Measurements from ENCODE around the gene SHROOM4. TPM values are rescaled to one million over a fixed set of nuclear protein-coding genes. Genes with fewer than 3 reads are reported as not detected.
A peak's percentile ranks its signal among the peaks of the same experiment; 100 is the strongest.

SHROOM4 gene
- total RNA-seq, 1 donor from 2014 or later = 47.0 TPM

DNA sequence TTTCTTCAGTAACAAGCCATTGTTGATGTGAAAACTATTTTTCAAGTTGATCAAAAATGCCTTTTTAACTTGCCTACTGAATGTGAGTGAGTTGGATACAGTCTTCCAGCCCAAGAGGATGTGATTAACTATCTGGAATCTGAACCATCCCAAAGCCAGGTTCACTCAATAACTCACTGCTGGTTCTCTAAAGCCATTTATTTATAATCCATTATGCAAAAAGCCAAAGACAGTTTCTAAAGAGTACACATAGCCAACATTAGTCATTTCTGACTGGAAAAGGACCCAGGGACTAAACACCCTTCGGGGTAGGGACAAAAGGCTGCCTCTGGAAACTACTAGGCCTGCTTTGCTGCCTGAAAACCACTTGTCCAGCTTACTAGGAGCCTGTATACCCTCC, 109.6 kb downstream of the SHROOM4 start:
- DNase-seq = no peak

DNA sequence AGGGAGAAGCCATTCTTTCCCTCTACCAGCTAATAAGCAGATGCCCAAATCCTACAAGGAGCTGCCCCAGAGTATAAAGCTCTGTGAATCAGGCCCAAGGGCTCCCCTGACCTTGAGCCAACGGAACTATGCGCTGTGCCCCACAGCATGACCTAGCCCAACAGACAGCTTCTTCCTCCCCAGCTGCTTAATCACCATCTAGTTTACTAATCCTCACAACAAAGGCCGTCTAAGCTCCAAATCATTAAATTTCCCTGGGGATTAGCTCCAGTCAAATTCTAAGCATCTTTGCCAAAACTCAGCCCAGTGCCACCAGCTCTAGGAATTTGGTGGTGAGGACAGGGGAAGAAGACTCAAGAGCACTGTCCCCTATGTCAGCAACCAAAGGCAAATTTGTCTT, 113.1 kb downstream of the SHROOM4 start:
- peak; percentile 61 for DNase-seq

- no peak for DNase-seq
Observed at GRCh38 chrX:50698944-50699343, 115.0 kb downstream of the SHROOM4 start.

GRCh38 chrX:50697691-50698090, 116.3 kb downstream of the SHROOM4 start:
- DNase-seq = peak; percentile 76

DNA sequence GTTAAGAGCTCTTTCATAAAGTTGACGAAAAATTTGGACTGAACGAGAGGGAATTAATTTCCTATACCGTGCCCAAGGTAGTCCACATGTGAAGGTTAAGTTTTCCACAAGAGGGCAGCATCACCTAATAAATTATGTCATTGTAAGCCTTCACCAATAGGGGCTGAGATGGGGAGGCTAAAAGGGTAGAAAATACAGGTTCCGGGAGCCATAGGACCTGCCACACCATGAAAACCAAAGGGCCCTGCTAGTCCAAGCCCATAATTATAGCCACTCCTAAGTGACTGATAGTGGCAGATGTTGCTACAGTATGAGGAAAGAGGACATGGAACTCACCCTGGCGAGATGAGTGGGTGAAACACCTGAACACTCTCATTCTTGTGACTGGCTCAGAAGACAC, 122.2 kb downstream of the SHROOM4 start:
- peak; percentile 67 for DNase-seq

GRCh38 chrX:50684871-50685270, 129.1 kb downstream of the SHROOM4 start:
- peak; percentile 44 for DNase-seq

DNA sequence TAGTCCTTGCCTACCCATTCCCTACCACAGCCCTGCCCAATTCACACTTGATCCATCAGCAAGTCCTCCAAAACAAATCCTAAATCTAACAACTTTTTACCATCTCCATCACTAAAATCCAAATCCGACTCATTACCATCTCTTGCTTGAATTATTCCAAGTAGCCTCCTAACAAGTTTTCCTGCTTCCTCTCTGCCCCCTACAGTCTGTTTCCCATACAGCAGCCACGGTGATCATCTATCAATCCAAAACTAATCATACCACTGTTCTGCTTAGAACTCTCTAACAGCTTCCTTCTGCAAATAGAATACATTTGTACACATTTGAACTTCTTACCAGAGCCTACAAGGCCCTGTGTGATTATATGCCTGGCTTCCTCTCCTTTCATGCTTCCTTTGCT, 133.0 kb downstream of the SHROOM4 start:
- peak; percentile 63 for DNase-seq

DNA sequence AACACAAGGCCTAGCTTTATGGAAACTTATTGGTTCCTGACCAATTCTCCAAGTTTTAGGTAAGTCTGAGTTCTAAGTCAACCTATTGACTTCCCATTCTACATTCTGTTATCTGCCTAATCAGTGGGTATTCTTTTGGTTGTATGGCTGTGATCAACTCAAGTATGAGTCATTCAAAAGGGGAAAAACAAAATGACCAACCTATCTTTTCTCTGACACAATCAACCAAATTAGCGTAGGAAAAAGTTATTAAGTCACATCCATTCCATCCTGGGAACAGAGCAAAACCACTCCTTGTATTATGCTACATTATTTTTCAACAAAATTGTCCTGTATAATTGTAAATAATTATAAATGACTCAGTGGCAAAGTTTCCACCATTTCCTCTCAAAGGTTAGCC, 136.2 kb downstream of the SHROOM4 start:
- peak; percentile 67 for DNase-seq

- DNase-seq = no peak
Observed at GRCh38 chrX:50671661-50672060, 142.3 kb downstream of the SHROOM4 start.

GRCh38 chrX:50668860-50669259, 145.1 kb downstream of the SHROOM4 start:
- DNase-seq = no peak

DNA sequence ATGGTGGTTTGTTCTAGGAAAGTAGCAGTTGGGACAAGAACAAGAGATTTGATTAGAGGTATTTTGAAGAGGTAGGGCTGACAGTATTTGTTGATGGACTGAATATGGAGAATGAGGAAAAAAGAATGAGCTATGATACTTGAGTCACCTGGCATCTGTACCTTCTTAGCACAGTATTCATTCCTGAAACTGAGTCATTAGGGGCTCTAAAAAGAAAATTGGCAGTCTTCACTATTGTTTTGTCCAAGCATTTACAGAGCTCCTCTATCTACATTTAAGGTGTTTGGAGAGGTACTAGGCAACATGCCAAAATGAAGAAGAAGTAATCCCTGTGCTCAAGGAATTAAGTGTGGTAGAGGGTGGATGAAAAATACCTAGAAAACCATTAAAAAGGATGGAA, 165.8 kb downstream of the SHROOM4 start:
- DNase-seq = peak; percentile 27

- DNase-seq = no peak
Observed at GRCh38 chrX:50644496-50644895, 169.5 kb downstream of the SHROOM4 start.

GRCh38 chrX:50643525-50644137, 170.4 kb downstream of the SHROOM4 start:
- DNase-seq = peak; percentile 90

GRCh38 chrX:50638123-50638522, 175.9 kb downstream of the SHROOM4 start:
- DNase-seq = peak; percentile 61

GRCh38 chrX:50635817-50636365, 178.1 kb downstream of the SHROOM4 start:
- no peak for DNase-seq

DNA sequence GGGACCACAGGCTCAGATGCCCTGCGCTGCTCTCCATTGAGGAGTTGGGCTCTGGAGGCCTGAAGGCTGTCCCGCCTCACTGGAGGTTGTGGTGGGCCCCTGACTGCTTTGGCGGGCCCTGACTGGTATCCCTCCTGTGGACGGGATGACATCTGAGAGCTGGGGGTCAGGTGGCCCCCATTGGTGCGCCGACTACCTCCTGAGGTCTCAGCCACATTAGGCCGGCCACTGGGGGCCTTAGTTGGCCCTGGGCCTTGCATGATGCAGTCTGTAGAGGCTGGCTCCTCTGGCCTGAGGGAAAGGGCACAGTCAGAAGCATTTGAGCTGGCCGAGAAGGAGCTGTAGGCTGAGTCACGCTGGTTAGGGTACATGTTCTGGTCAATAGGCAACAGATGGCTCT, 178.8 kb downstream of the SHROOM4 start:
- no peak for DNase-seq

DNA sequence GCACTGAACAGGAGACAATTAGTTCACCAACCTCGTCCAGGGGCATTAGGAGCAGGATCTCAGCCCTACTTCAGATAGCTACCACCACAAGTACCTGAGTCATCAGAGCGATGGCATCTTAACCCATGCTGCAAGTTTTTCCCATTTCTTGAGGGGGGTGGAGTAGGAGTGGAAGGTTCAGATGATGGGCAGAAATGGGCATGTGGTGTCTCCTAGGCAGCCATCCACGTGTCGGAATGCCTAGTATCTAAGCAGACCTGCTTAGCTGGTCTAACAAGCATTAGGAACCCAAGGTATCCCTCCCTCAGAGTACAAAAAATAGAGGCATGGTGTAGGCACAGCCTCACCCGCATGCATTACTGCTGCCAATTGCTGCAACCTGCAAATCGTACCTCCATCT, 184.2 kb downstream of the SHROOM4 start:
- DNase-seq = no peak

DNA sequence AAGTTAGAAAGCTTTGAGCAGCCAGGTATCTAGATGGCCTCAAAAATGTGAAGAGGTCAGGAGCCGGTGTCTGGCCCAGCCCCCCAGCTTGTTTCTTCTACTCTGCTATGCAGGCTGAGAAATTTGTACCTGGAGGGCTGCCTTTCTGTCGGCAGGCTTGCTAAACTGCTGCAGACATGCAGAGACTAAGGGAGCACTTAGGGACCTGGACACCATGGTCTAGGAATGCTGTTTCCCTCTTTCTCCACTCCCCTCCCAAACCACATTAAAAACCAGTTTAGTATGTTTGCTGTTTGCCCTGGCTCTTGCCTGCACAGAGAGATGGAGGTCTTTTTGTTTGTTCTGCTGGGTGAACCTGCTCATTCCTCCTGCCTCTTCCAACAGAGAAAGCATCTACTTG, 186.3 kb downstream of the SHROOM4 start:
- DNase-seq = no peak

DNA sequence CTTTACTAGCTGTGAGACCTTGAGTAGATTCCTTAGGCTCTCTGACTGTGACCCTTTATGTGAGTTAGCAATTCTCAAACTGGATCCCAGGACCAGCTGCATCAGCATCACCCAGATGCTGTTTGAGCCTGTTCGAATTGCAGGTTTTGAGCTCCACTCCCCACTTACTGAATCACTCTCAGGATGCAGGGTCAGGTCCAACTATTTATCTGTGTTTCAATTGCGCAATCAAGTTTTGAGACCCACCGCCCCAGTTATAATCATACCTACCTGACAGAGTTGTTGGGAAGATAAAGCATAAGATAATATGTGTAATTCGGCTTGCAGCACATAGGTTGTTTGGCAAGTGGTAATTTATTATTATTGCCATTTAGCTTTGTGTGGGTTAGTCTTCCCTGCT, 187.6 kb downstream of the SHROOM4 start:
- no peak for DNase-seq

- DNase-seq = no peak
Observed at GRCh38 chrX:50622751-50623150, 191.2 kb downstream of the SHROOM4 start.

DNA sequence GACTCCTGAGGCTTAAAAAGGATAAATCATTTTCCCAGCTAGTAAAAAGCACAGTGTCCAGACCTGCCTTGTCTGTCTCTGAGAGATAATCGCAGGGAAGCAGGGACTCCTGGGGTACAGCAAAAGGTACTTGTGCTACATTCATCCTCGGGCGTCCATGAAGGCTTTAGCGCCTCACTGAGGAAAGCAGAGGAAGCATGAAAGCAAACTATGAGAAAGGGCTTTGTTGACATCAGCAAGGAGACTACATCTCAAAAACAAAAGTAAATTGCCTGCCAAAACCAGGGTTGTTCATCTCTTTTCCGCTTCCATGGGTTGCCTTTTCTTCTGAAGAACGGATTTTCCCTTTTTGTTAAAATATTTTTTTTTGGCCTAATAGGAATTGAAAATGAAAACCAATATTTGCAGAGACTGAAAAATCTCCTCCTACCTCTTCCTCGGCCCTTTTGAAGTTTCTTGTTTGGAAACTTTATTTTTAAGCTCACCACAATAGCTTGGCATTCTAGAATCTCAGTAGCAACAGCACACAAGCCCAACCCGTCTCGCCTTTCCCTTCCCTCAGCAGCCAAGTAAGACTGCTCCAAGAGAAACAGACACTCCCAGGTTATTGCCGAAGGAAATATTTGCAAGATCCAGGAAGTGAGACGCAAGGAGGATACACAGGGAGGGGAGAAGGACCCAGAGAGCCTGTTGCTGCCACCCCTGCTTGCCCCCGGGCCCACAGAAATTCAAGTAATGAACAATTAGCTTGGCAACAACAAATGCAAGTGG, 195.0 kb downstream of the SHROOM4 start:
- peak; percentile 35 for DNase-seq

- DNase-seq = no peak
Observed at GRCh38 chrX:50617183-50617582, 196.8 kb downstream of the SHROOM4 start.

GRCh38 chrX:50615570-50616158, 198.3 kb downstream of the SHROOM4 start:
- no peak for DNase-seq

- DNase-seq = no peak
Observed at GRCh38 chrX:50614460-50614859, 199.5 kb downstream of the SHROOM4 start.
